ENCODE results near the gene CORO2B.
A peak's percentile ranks its signal among the peaks of the same experiment; 100 is the strongest.

Gene CORO2B

GRCh38 chr15:68618394-68618793 lies 39.6 kb downstream of the CORO2B start:
- no peak overlapping the region for H3K4me3 ChIP-seq
- TF ChIP-seq EZH2 (IDR thresholded peaks at IDR 0.05), result no peak
- no peak for TF ChIP-seq FOXP2 (optimal IDR thresholded peaks at IDR 0.05; ENCODE audit: control extremely low read depth, extremely low read length, insufficient read depth)
- TF ChIP-seq POLR2AphosphoS5 (IDR thresholded peaks at IDR 0.05; ENCODE audit: borderline replicate concordance, low read depth, low read length), result no peak
- no peak overlapping the region for H3K27ac ChIP-seq
- no peaks in the 10 kb centered on the region for H3K36me3 ChIP-seq (ENCODE audit: insufficient read depth, low read length)
- no peak overlapping the region for H3K9ac ChIP-seq (ENCODE audit: insufficient read length)
- no peak for DNase-seq (ENCODE audit: low read depth, low spot score)
- no peaks in the 10 kb centered on the region for H3K9me3 ChIP-seq (ENCODE audit: low read depth, low read length)

- no peak overlapping the region for H3K9ac ChIP-seq (ENCODE audit: insufficient read length)
- no peak overlapping the region for H3K27ac ChIP-seq
- no peak for TF ChIP-seq POLR2AphosphoS5 (IDR thresholded peaks at IDR 0.05; ENCODE audit: borderline replicate concordance, low read depth, low read length)
- no peak for TF ChIP-seq FOXP2 (optimal IDR thresholded peaks at IDR 0.05; ENCODE audit: control extremely low read depth, extremely low read length, insufficient read depth)
- no peak for TF ChIP-seq EZH2 (IDR thresholded peaks at IDR 0.05)
- DNase-seq (ENCODE audit: low read depth, low spot score), result no peak
- H3K4me3 ChIP-seq, result no peak overlapping the region
- no peaks in the 10 kb centered on the region for H3K9me3 ChIP-seq (ENCODE audit: low read depth, low read length)
- H3K36me3 ChIP-seq (ENCODE audit: insufficient read depth, low read length), result no peaks in the 10 kb centered on the region
These were observed 40.3 kb downstream of the CORO2B start for GRCh38 chr15:68618908-68619698.

- Histone ChIP-seq H3K27ac (peak overlapping the region; percentile 79), H3K36me3 (ENCODE audit: insufficient read depth, low read length) (no peaks in the 10 kb centered on the region), H3K9me3 (ENCODE audit: low read depth, low read length) (no peaks in the 10 kb centered on the region), H3K4me3 (peak overlapping the region; percentile 69), H3K9ac (ENCODE audit: insufficient read length) (peak overlapping the region; percentile 50)
- peak; percentile 32 for TF ChIP-seq FOXP2 (optimal IDR thresholded peaks at IDR 0.05; ENCODE audit: control extremely low read depth, extremely low read length, insufficient read depth)
- TF ChIP-seq EZH2 (IDR thresholded peaks at IDR 0.05), result no peak
- peak; percentile 56; the same call in 1 of the 2 replicates for TF ChIP-seq POLR2AphosphoS5 (IDR thresholded peaks at IDR 0.05; ENCODE audit: borderline replicate concordance, low read depth, low read length)
- DNase-seq (ENCODE audit: low read depth, low spot score), result peak; percentile 75
These were observed 42.1 kb downstream of the CORO2B start for GRCh38 chr15:68620721-68621527.

- DNase-seq (ENCODE audit: low read depth, low spot score), result no peak
- peak overlapping the region; percentile 79; the same call in 1 of the 2 replicates for H3K27ac ChIP-seq
- no peaks in the 10 kb centered on the region for H3K9me3 ChIP-seq (ENCODE audit: low read depth, low read length)
- H3K9ac ChIP-seq (ENCODE audit: insufficient read length), result no peak overlapping the region
- H3K4me3 ChIP-seq, result peak overlapping the region; percentile 69
- TF ChIP-seq POLR2AphosphoS5 (IDR thresholded peaks at IDR 0.05; ENCODE audit: borderline replicate concordance, low read depth, low read length) (no peak), EZH2 (IDR thresholded peaks at IDR 0.05) (no peak), FOXP2 (optimal IDR thresholded peaks at IDR 0.05; ENCODE audit: control extremely low read depth, extremely low read length, insufficient read depth) (no peak)
- H3K36me3 ChIP-seq (ENCODE audit: insufficient read depth, low read length), result no peaks in the 10 kb centered on the region
These were observed 42.7 kb downstream of the CORO2B start for GRCh38 chr15:68621535-68621934.

GRCh38 chr15:68623301-68623892 lies 44.6 kb downstream of the CORO2B start:
- Histone ChIP-seq H3K36me3 (ENCODE audit: insufficient read depth, low read length) (no peaks in the 10 kb centered on the region), H3K9ac (ENCODE audit: insufficient read length) (no peak overlapping the region), H3K4me3 (no peak overlapping the region), H3K9me3 (ENCODE audit: low read depth, low read length) (no peaks in the 10 kb centered on the region), H3K27ac (no peak overlapping the region)
- TF ChIP-seq POLR2AphosphoS5 (IDR thresholded peaks at IDR 0.05; ENCODE audit: borderline replicate concordance, low read depth, low read length) (no peak), EZH2 (IDR thresholded peaks at IDR 0.05) (no peak)
- DNase-seq (ENCODE audit: low read depth, low spot score), result no peak

- no peaks in the 10 kb centered on the region for H3K9me3 ChIP-seq (ENCODE audit: low read depth, low read length)
- no peak overlapping the region for H3K27ac ChIP-seq
- H3K36me3 ChIP-seq (ENCODE audit: insufficient read depth, low read length), result no peaks in the 10 kb centered on the region
- DNase-seq (ENCODE audit: low read depth, low spot score), result no peak
- no peak overlapping the region for H3K9ac ChIP-seq (ENCODE audit: insufficient read length)
- no peak for TF ChIP-seq EZH2 (IDR thresholded peaks at IDR 0.05)
- no peak for TF ChIP-seq FOXP2 (optimal IDR thresholded peaks at IDR 0.05; ENCODE audit: control extremely low read depth, extremely low read length, insufficient read depth)
- TF ChIP-seq POLR2AphosphoS5 (IDR thresholded peaks at IDR 0.05; ENCODE audit: borderline replicate concordance, low read depth, low read length), result no peak
- H3K4me3 ChIP-seq, result peak overlapping the region; percentile 19; the same call in 1 of the 2 replicates
These were observed 47.1 kb downstream of the CORO2B start for GRCh38 chr15:68625853-68626252.

GRCh38 chr15:68626283-68626682 lies 47.5 kb downstream of the CORO2B start:
- no peak overlapping the region for H3K9ac ChIP-seq (ENCODE audit: insufficient read length)
- H3K36me3 ChIP-seq (ENCODE audit: insufficient read depth, low read length), result no peaks in the 10 kb centered on the region
- no peaks in the 10 kb centered on the region for H3K9me3 ChIP-seq (ENCODE audit: low read depth, low read length)
- H3K27ac ChIP-seq, result no peak overlapping the region
- DNase-seq (ENCODE audit: low read depth, low spot score), result no peak
- H3K4me3 ChIP-seq, result peak overlapping the region; percentile 19; the same call in 1 of the 2 replicates
- TF ChIP-seq POLR2AphosphoS5 (IDR thresholded peaks at IDR 0.05; ENCODE audit: borderline replicate concordance, low read depth, low read length), result no peak
- TF ChIP-seq EZH2 (IDR thresholded peaks at IDR 0.05), result no peak
- TF ChIP-seq FOXP2 (optimal IDR thresholded peaks at IDR 0.05; ENCODE audit: control extremely low read depth, extremely low read length, insufficient read depth), result no peak

GRCh38 chr15:68626739-68627138 lies 47.9 kb downstream of the CORO2B start:
- Histone ChIP-seq H3K27ac (no peak overlapping the region), H3K9me3 (ENCODE audit: low read depth, low read length) (no peaks in the 10 kb centered on the region), H3K36me3 (ENCODE audit: insufficient read depth, low read length) (no peaks in the 10 kb centered on the region), H3K9ac (ENCODE audit: insufficient read length) (no peak overlapping the region), H3K4me3 (no peak overlapping the region)
- DNase-seq (ENCODE audit: low read depth, low spot score), result no peak
- no peak for TF ChIP-seq POLR2AphosphoS5 (IDR thresholded peaks at IDR 0.05; ENCODE audit: borderline replicate concordance, low read depth, low read length)
- TF ChIP-seq FOXP2 (optimal IDR thresholded peaks at IDR 0.05; ENCODE audit: control extremely low read depth, extremely low read length, insufficient read depth), result no peak
- no peak for TF ChIP-seq EZH2 (IDR thresholded peaks at IDR 0.05)

All from SK-N-MC (cell line).